GM12874 (cell line): ENCODE results near the gene STAG2.

Experiments used
- CTCF ChIP-seq: IDR thresholded peaks from 2 replicates; pipeline ENCODE4 v1.5.1; 2011; ENCODE audit warnings: low read depth, mild to moderate bottlenecking, control low read depth, low read length, moderate library complexity; ENCODE audit not compliant: insufficient read depth

STAG2 gene

GRCh38 chrX:124035657-124036056 lies 74.2 kb downstream of the STAG2 start:
- no peak for TF ChIP-seq CTCF

DNA sequence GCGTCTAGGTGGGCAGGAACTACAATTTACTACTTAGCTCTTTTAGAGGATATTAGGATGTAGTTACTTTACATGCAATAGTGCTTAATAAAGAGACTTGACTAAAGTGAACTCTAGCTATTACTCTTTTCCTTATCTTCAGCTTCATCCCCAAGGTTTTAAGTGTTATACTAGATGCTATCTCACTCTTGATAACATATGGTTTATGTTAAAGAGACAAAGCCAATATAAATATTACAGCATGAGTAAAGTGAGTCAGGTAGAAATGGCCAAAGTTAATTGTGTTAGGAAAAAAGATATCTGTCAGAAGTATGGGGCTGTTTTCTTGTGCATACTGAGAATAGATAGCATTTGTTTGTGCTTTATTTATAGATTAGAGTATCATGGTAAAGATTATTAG lies 80.5 kb downstream of the STAG2 start:
- no peak for TF ChIP-seq CTCF

DNA sequence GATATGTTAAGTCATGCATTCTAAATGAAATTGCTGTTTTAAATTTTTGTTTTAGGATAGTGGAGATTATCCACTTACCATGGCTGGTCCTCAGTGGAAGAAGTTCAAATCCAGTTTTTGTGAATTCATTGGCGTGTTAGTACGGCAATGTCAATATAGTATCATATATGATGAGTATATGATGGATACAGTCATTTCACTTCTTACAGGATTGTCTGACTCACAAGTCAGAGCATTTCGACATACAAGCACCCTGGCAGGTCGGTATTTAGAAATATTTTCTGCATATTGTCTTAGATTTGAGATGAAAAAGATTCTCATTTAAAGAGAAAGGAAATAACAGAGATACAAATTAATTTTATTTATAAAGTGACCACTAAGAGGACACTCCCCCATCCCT lies 83.6 kb downstream of the STAG2 start:
- TF ChIP-seq CTCF: no peak

DNA sequence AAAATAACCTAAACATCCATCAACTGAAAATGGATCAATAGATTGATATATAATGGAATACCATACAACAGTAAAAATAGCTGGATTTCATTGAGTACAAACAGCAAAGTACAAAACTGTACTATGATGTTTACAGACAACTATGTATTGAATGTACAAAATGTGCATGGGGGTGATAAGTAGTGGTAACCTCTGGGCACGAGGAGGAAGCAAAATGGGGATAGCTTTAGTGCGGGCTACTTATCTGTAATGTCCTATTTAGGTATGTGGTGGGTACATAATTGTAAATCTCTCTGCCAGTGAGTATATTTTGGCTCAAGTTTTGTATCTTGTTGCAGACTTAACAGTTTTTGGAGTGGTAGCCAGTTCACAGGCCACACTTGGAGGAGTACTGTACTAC lies 123.6 kb downstream of the STAG2 start:
- TF ChIP-seq CTCF: no peak

DNA sequence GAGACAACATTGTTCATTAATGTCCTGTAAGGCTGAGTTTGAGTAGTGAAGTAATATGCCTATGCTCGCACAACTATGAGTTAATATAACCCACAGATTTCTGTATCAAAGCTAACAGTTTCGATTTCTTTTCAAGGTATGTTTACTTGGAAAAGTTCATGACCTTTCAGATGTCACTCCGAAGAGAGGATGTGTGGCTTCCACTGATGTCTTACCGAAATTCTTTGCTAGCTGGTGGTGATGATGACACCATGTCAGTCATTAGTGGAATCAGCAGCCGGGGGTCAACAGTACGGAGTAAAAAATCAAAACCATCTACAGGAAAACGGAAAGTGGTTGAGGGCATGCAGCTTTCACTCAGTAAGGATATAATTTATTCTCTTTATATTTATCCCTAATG lies 124.9 kb downstream of the STAG2 start:
- no peak for TF ChIP-seq CTCF

DNA sequence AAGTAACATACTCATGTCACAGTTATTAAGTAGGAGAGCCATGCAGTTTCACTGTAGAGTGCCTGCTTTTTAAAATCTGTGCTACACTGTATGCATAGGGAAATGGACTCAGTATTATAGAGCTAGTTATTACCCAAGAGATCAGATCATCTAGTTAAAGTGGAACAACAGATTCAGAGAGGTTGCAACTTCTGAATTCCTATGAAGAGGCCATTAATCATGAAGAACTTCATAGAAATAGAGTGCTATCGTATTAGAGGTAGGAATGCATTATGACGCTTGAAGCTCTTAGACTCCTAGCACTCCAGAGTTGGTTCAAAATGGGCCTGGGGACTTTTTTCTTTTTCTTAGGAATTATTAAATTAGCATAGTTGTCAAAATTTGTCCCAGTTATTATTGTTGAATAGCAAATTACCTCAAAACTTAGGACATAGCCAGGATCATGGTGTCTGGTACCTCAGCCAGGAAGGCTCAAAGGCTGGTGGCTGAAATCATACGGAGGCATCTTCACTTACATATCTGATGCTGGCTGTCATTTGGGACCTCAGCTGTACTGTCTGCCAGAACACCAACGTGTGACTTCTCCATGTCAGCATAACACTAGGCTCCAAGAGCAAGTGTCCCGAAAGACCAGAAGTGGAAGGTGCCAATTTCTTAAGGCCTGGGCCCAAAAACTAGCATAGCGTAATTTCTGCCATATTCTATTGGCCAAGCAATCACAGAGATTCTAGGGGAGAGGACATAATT lies 125.7 kb downstream of the STAG2 start:
- no peak for TF ChIP-seq CTCF

DNA sequence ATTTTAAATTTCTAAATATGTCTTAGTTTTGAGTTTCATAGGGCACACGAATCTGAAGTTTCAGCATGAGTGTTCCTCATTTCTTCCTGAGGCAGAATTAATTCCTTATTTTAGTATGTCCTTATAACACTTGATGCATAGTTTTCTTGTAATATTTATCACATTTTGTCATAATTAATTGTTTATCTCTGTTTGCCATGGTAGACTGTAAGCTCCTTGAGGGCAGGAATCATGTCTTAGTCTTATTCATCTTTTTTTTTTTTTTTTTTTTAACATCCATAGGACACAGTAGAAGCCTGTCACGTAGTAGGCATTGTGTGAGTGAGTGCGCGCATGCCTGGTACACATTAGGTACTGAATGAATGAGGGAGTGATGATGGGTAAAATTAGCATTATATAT lies 131.7 kb downstream of the STAG2 start:
- no peak for TF ChIP-seq CTCF
